HepG2 (cell line): ENCODE data around the gene HDGF. TPM values are rescaled to one million over a fixed set of nuclear protein-coding genes. Genes with fewer than 3 reads are reported as not detected.

Experiments
- RBFOX2 ChIP-seq: fragments of 200-400 bp; formaldehyde crosslinking; IDR thresholded peaks from 2 replicates; pipeline ENCODE4 v1.6.1; 2017; ENCODE audit warnings: low read depth, mild to moderate bottlenecking, low read length
- ZNF350 ChIP-seq: sonication (generic); formaldehyde crosslinking; IDR thresholded peaks from 2 replicates; pipeline ENCODE4 v1.4.0; 2020; ENCODE audit warnings: mild to moderate bottlenecking, low read depth, missing genetic modification reagents, borderline replicate concordance
- ZNF563 ChIP-seq: sonication (generic); formaldehyde crosslinking; IDR thresholded peaks from 2 replicates; pipeline ENCODE4 v1.8.0; 2022; ENCODE audit warnings: mild to moderate bottlenecking, moderate library complexity, missing genetic modification reagents
- ZNF646 ChIP-seq: sonication (generic); formaldehyde crosslinking; IDR thresholded peaks from 2 replicates; pipeline ENCODE4 v1.9.0; 2021; ENCODE audit warnings: mild to moderate bottlenecking, missing genetic modification reagents
- ZNF790 ChIP-seq: sonication (generic); formaldehyde crosslinking; IDR thresholded peaks from 2 replicates; pipeline ENCODE4 v1.8.0; 2022; ENCODE audit warnings: missing genetic modification reagents, mild to moderate bottlenecking, borderline replicate concordance
- polyA plus RNA-seq, 8 experiments: library from polyadenylated mRNA; depleted of rRNA in 3 of 8; stranded (reverse) in 7 of 8; unstranded in 1 of 8; fragments of >200 nt; fragmentation: Illumina TruSeq in 4 of 8; extraction: Trizol in 4 of 8; gene quantifications; 2 replicates each; pipeline versions ENCODE4 v1.2.1 to v1.2.3, GENCODE V29; 2011 to 2016; ENCODE audit warnings: low read depth in 4 of 8, missing spikeins in 1 of 8, mixed read lengths in 1 of 8; ENCODE audit not compliant: insufficient read depth in 1 of 8
- total RNA-seq, 5 experiments: library from RNA; depleted of rRNA; stranded (reverse); fragments of >200 nt; fragmentation: Illumina TruSeq; extraction: Trizol; gene quantifications; 2 replicates each; pipeline ENCODE4 v1.2.3, GENCODE V29; 2016; ENCODE audit warnings: low read depth in 1 of 5

HDGF gene
- total and polyA plus RNA-seq, 2 of the 13 experiments (the other 11 are each of a cell fraction or from before 2014, with no cell fraction given) = 156 to 196 TPM

GRCh38 chr1:156749419-156750118, 1.9 kb downstream of the HDGF start (continued):
- no peak for TF ChIP-seq ZNF646
- TF ChIP-seq ZNF350 (CRISPR knock-in tag) = peak; percentile 25; the same call in 1 of the 2 replicates
- TF ChIP-seq ZNF790 (CRISPR knock-in tag) = no peak
- no peak; the same call in 1 of the 2 replicates for TF ChIP-seq RBFOX2
- TF ChIP-seq ZNF563 (CRISPR knock-in tag) = no peak
